Neutrophil (primary cell): ENCODE data around the gene HFM1.
"Not testable (repeated sequence)": the region's sequence is repeated elsewhere in the genome, so short reads cannot be mapped to it uniquely, and the experiment has no call there.

Source experiments
- H3K27ac ChIP-seq: fragments of 200-600 bp; sonication (generic); 2 replicates; pipeline ENCODE4 v1.5.1; 2016; ENCODE audit warnings: mild to moderate bottlenecking, moderate library complexity
- H3K27me3 ChIP-seq: fragments of 200-600 bp; sonication (generic); 2 replicates; pipeline ENCODE4 v1.6.0; 2016; ENCODE audit warnings: mild to moderate bottlenecking
- H3K36me3 ChIP-seq: fragments of 200-600 bp; sonication (generic); 2 replicates; pipeline ENCODE4 v1.5.1; 2017
- H3K4me1 ChIP-seq, 2 experiments: fragments of 200-600 bp in 1 of 2; sonication (generic) in 1 of 2; 1 replicate in 1 of 2; 2 replicates in 1 of 2; pipeline versions ENCODE4 v1.5.1 to v1.6.1; 2013 to 2016; ENCODE audit warnings: low read depth in 1 of 2, low read length in 1 of 2, mild to moderate bottlenecking in 1 of 2, moderate library complexity in 1 of 2; ENCODE audit not compliant: control insufficient read depth in 1 of 2, insufficient read depth in 1 of 2
- H3K4me3 ChIP-seq, 2 experiments: fragments of 200-600 bp in 1 of 2; sonication (generic) in 1 of 2; 1 replicate in 1 of 2; 2 replicates in 1 of 2; pipeline ENCODE4 v1.5.1; 2013 to 2016; ENCODE audit warnings: low read depth in 1 of 2, low read length in 1 of 2, mild to moderate bottlenecking in 1 of 2, moderate library complexity in 1 of 2
- H3K9me3 ChIP-seq: fragments of 200-600 bp; sonication (generic); 2 replicates; pipeline ENCODE4 v1.5.1; 2016
- CTCF ChIP-seq: fragments of 200-600 bp; sonication (generic); IDR thresholded peaks from 2 replicates; pipeline ENCODE4 v1.5.1; 2016; ENCODE audit warnings: antibody characterized with exemption

Gene HFM1

GRCh38 chr1:91325456-91325855 is 79.2 kb downstream of the HFM1 start:
- H3K27ac ChIP-seq: no peak overlapping the region
- no peaks in the 10 kb centered on the region for H3K4me1 ChIP-seq
- no peak for TF ChIP-seq CTCF
- H3K27me3 ChIP-seq: no peaks in the 10 kb centered on the region
- H3K36me3 ChIP-seq: no peaks in the 10 kb centered on the region
- no peaks in the 10 kb centered on the region for H3K9me3 ChIP-seq
- no peak overlapping the region for H3K4me3 ChIP-seq

- no peaks in the 10 kb centered on the region for H3K9me3 ChIP-seq
- no peaks in the 10 kb centered on the region for H3K36me3 ChIP-seq
- no peak for TF ChIP-seq CTCF
- H3K4me3 ChIP-seq: no peak overlapping the region
- H3K27me3 ChIP-seq: no peaks in the 10 kb centered on the region
- no peaks in the 10 kb centered on the region for H3K4me1 ChIP-seq
- no peak overlapping the region for H3K27ac ChIP-seq
These were observed 90.0 kb downstream of the HFM1 start for GRCh38 chr1:91314643-91315042.

GRCh38 chr1:91311672-91312071 is 93.0 kb downstream of the HFM1 start:
- no peaks in the 10 kb centered on the region for H3K36me3 ChIP-seq
- H3K4me3 ChIP-seq: no peak overlapping the region
- no peaks in the 10 kb centered on the region for H3K27me3 ChIP-seq
- no peak overlapping the region for H3K27ac ChIP-seq
- no peaks in the 10 kb centered on the region for H3K9me3 ChIP-seq
- no peaks in the 10 kb centered on the region for H3K4me1 ChIP-seq
- TF ChIP-seq CTCF: no peak

GRCh38 chr1:91308544-91308943 is 96.1 kb downstream of the HFM1 start:
- no peak overlapping the region for H3K4me3 ChIP-seq
- no peaks in the 10 kb centered on the region for H3K9me3 ChIP-seq
- no peaks in the 10 kb centered on the region for H3K4me1 ChIP-seq
- no peak for TF ChIP-seq CTCF
- no peaks in the 10 kb centered on the region for H3K27me3 ChIP-seq
- no peaks in the 10 kb centered on the region for H3K36me3 ChIP-seq
- no peak overlapping the region for H3K27ac ChIP-seq

GRCh38 chr1:91307784-91308409 is 96.7 kb downstream of the HFM1 start:
- Histone ChIP-seq H3K4me1 (no peaks in the 10 kb centered on the region), H3K36me3 (no peaks in the 10 kb centered on the region), H3K27me3 (no peaks in the 10 kb centered on the region), H3K27ac (no peak overlapping the region), H3K4me3 (no peak overlapping the region), H3K9me3 (no peaks in the 10 kb centered on the region)
- TF ChIP-seq CTCF: no peak

- H3K27ac ChIP-seq: no peak overlapping the region
- no peak for TF ChIP-seq CTCF
- no peak overlapping the region for H3K4me3 ChIP-seq
- no peaks in the 10 kb centered on the region for H3K4me1 ChIP-seq
- H3K36me3 ChIP-seq: no peaks in the 10 kb centered on the region
- no peaks in the 10 kb centered on the region for H3K27me3 ChIP-seq
- H3K9me3 ChIP-seq: no peaks in the 10 kb centered on the region
These were observed 101.5 kb downstream of the HFM1 start for GRCh38 chr1:91303165-91303564.

- H3K27ac ChIP-seq, H3K27me3 ChIP-seq, H3K4me1 ChIP-seq, H3K4me3 ChIP-seq, H3K36me3 ChIP-seq, H3K9me3 ChIP-seq: not testable (repeated sequence)
These were observed 115.6 kb downstream of the HFM1 start for GRCh38 chr1:91288843-91289553.

- not testable (repeated sequence) for H3K9me3 ChIP-seq, H3K27me3 ChIP-seq, H3K4me1 ChIP-seq, H3K36me3 ChIP-seq, H3K27ac ChIP-seq, H3K4me3 ChIP-seq
These were observed 117.7 kb downstream of the HFM1 start for GRCh38 chr1:91286962-91287317.
